Caco-2 (cell line): ENCODE data around the gene PDIK1L. TPM values are rescaled to one million over a fixed set of nuclear protein-coding genes. Genes with fewer than 3 reads are reported as not detected.
A peak's percentile ranks its signal among the peaks of the same experiment; 100 is the strongest.

ENCODE experiments used
- Bru-seq: library from RNA; stranded (reverse); fragments of 400-500 nt; gene quantifications from one replicate; lab custom pipeline; 2021; lab: Mats Ljungman, UMichigan
- BruChase-seq, 2 experiments: library from RNA; stranded (reverse); fragments of 400-500 nt; gene quantifications; one replicate each; lab custom pipeline; 2021; lab: Mats Ljungman, UMichigan
- BruUV-seq: library from RNA; stranded (reverse); fragments of 400-500 nt; replicated peaks from 2 replicates; lab custom pipeline; 2021; lab: Mats Ljungman, UMichigan
- CTCF ChIA-PET: fragments of 300-600 bp; sonication (Branson Sonifier 250); formaldehyde crosslinking; loops from one replicate; lab custom pipeline; 2022; ENCODE audit warnings: antibody characterized with exemption; lab: Charles Lee
- POLR2A ChIA-PET: fragments of 300-600 bp; sonication (Branson Sonifier 250); formaldehyde crosslinking; loops from one replicate; lab custom pipeline; 2022; ENCODE audit warnings: antibody characterized with exemption; lab: Charles Lee
- DNase-seq, 2 experiments: peaks; one replicate each; pipeline versions ENCODE4 v3.0.0 to v3.0.0-alpha.2; 2020 to 2022
- H3K27me3 ChIP-seq: replicated peaks from 2 replicates; pipeline ENCODE4 v1.6.0; 2011; ENCODE audit warnings: low read length; ENCODE audit not compliant: control insufficient read depth, insufficient read depth
- H3K36me3 ChIP-seq: 2 replicates; pipeline ENCODE4 v1.5.1; 2011; ENCODE audit warnings: low read length; ENCODE audit not compliant: control insufficient read depth, insufficient read depth
- H3K4me1 ChIP-seq: fragments of 250-450 bp; sonication (Bioruptor Pico); 2 replicates; pipeline ENCODE4 v1.5.1; 2020; ENCODE audit warnings: mild to moderate bottlenecking
- H3K4me3 ChIP-seq: 2 replicates; pipeline ENCODE4 v1.5.1; 2011; ENCODE audit warnings: low read depth, mild to moderate bottlenecking, control low read depth, low read length
- H3K9me3 ChIP-seq: fragments of 250-450 bp; sonication (Bioruptor Pico); 2 replicates; pipeline ENCODE4 v1.5.1; 2020; ENCODE audit warnings: mild to moderate bottlenecking, moderate library complexity
- H3K27ac Mint-ChIP-seq: one replicate; pipeline ENCODE4 v1.8.0; 2022; ENCODE audit warnings: mixed read lengths; ENCODE audit not compliant: unreplicated experiment
- H3K27me3 Mint-ChIP-seq: one replicate; pipeline ENCODE4 v1.8.0; 2022; ENCODE audit warnings: mixed read lengths; ENCODE audit not compliant: insufficient read depth, unreplicated experiment
- H3K36me3 Mint-ChIP-seq: one replicate; pipeline ENCODE4 v1.8.0; 2022; ENCODE audit warnings: mild to moderate bottlenecking, mixed read lengths; ENCODE audit not compliant: insufficient read depth, unreplicated experiment
- H3K4me1 Mint-ChIP-seq: one replicate; pipeline ENCODE4 v1.8.0; 2022; ENCODE audit warnings: low read depth, mixed read lengths; ENCODE audit not compliant: unreplicated experiment
- H3K4me3 Mint-ChIP-seq: one replicate; pipeline ENCODE4 v1.8.0; 2022; ENCODE audit warnings: mild to moderate bottlenecking, moderate library complexity, mixed read lengths; ENCODE audit not compliant: unreplicated experiment
- H3K9me3 Mint-ChIP-seq: one replicate; pipeline ENCODE4 v1.8.0; 2022; ENCODE audit warnings: mixed read lengths; ENCODE audit not compliant: unreplicated experiment
- CTCF ChIP-seq, 2 experiments: fragments of 200-600 bp in 1 of 2; IDR thresholded peaks; 1 replicate in 1 of 2; 2 replicates in 1 of 2; pipeline versions ENCODE4 v1.5.1 to v1.8.0; 2011 to 2022; ENCODE audit warnings: antibody characterized with exemption in 1 of 2, control low read depth in 1 of 2, inconsistent platforms in 1 of 2, low read depth in 1 of 2, low read length in 1 of 2, mild to moderate bottlenecking in 1 of 2, moderate library complexity in 1 of 2; ENCODE audit not compliant: insufficient read depth in 1 of 2, severe bottlenecking in 1 of 2, unreplicated experiment in 1 of 2
- intact Hi-C: fragments of 100-400 bp; cut with micrococcal nuclease; formaldehyde crosslinking; loops from one replicate; pipeline ENCODE4 v1.10.0; 2022; ENCODE audit not compliant: unreplicated experiment
- long read RNA-seq: library from polyadenylated mRNA; stranded (forward); transcript quantifications from one replicate; pipeline ENCODE4 v2.0.0, GENCODE V29; 2022
- total RNA-seq: library from RNA; stranded (reverse); gene quantifications from 2 replicates; pipeline ENCODE4 v1.2.3, GENCODE V29; 2022

The PDIK1L gene
- total RNA-seq (5.5 and 6.0 TPM in 2 replicates), Bru-seq, nascent RNA (percentile 72 among the genes with signal in this experiment), BruChase-seq, experiment 1, labeled RNA remaining after a 2-hour chase (percentile 67 among the genes with signal in this experiment), BruChase-seq, experiment 2, labeled RNA remaining after a 6-hour chase (percentile 55 among the genes with signal in this experiment)
- long read RNA-seq, full-length matches to known transcripts = 9 of 9 reads
- long read RNA-seq, partial matches to known transcripts = 0 of 9 reads
- long read RNA-seq, other reads (novel, unspliced or antisense) = 0 of 9 reads

- Histone ChIP-seq H3K9me3 (no peaks in the 10 kb centered on the region), H3K36me3 (no peaks in the 10 kb centered on the region), H3K27me3 (no peaks in the 10 kb centered on the region), H3K4me3 (peak within 1 kb of the TSS; percentile 97), H3K4me1 (no peaks in the 10 kb centered on the region; the same call in 1 of the 2 replicates)
- ChIA-PET POLR2A (interaction anchor here (0.6 kb wide), 1 partner anchor 178 kb away, joined by 3 read pairs; no protein-coding TSS in a partner anchor), CTCF (interaction anchor here (0.6 to 2.0 kb wide), 4 partner anchors 10 to 253 kb away, joined by 3 to 7 read pairs (median 3); no protein-coding TSS in a partner anchor)
- no peaks in the 10 kb centered on the region for H3K9me3 Mint-ChIP-seq
- DNase-seq = peak; percentile 91 to 93
- peak within 1 kb of the TSS; percentile 76 for H3K27ac Mint-ChIP-seq
- intact Hi-C loops = no loop called here
- BruUV-seq = no TSS peak
- TF ChIP-seq CTCF (IDR thresholded peaks at IDR 0.05; ENCODE audit: insufficient read depth in 1 of 2, low read depth in 1 of 2, low read length in 1 of 2, severe bottlenecking in 1 of 2, unreplicated experiment in 1 of 2) = no peak
- H3K27me3 Mint-ChIP-seq = no peaks in the 10 kb centered on the region
- no peaks in the 10 kb centered on the region for H3K4me1 Mint-ChIP-seq
- H3K4me3 Mint-ChIP-seq = peak within 1 kb of the TSS; percentile 90
- peaks cover 4% of the 10 kb centered on the region for H3K36me3 Mint-ChIP-seq
Measured at GRCh38 chr1:26111530-26112406, at the start of gene PDIK1L. TSS of gene PDIK1L (plus strand) at chr1:26111824. CDS start at chr1:26114309, 2,485 bp downstream.

- no peak for DNase-seq
- ChIA-PET POLR2A (no interaction called here), CTCF (no interaction called here)
- Histone ChIP-seq H3K9me3 (no peaks in the 10 kb centered on the region), H3K36me3 (no peaks in the 10 kb centered on the region), H3K4me1 (0 out of 2 replicates have a peak, but pooled peaks cover 9% of the 10 kb centered on the region), H3K27me3 (no peaks in the 10 kb centered on the region), H3K4me3 (no peak overlapping the region)
- Mint-ChIP-seq H3K27me3 (no peaks in the 10 kb centered on the region), H3K27ac (no peak overlapping the region), H3K9me3 (no peaks in the 10 kb centered on the region), H3K4me1 (peaks cover 19% of the 10 kb centered on the region), H3K4me3 (no peak overlapping the region), H3K36me3 (no peaks in the 10 kb centered on the region)
- no TSS peak for BruUV-seq
- no peak for TF ChIP-seq CTCF (IDR thresholded peaks at IDR 0.05; ENCODE audit: insufficient read depth in 1 of 2, low read depth in 1 of 2, low read length in 1 of 2, severe bottlenecking in 1 of 2, unreplicated experiment in 1 of 2)
- intact Hi-C loops = no loop called here
Measured at GRCh38 chr1:26064553-26064952, 47.1 kb upstream of the PDIK1L start.

- H3K36me3 Mint-ChIP-seq = no peaks in the 10 kb centered on the region
- H3K9me3 Mint-ChIP-seq = no peaks in the 10 kb centered on the region
- peaks cover 13% of the 10 kb centered on the region for H3K4me1 Mint-ChIP-seq
- Histone ChIP-seq H3K36me3 (no peaks in the 10 kb centered on the region), H3K4me1 (0 out of 2 replicates have a peak, but pooled peaks cover 9% of the 10 kb centered on the region), H3K9me3 (no peaks in the 10 kb centered on the region), H3K27me3 (no peaks in the 10 kb centered on the region), H3K4me3 (no peak overlapping the region)
- no peak overlapping the region for H3K4me3 Mint-ChIP-seq
- ChIA-PET POLR2A (interaction anchor here (0.5 kb wide), 1 partner anchor 696 kb away, joined by 3 read pairs; no protein-coding TSS in a partner anchor), CTCF (interaction anchor here (0.7 to 1.0 kb wide), 2 partner anchors 12 to 28 kb away, joined by 3 read pairs; no protein-coding TSS in a partner anchor)
- no peak overlapping the region for H3K27ac Mint-ChIP-seq
- intact Hi-C loops = no loop called here
- no peaks in the 10 kb centered on the region for H3K27me3 Mint-ChIP-seq
- DNase-seq = no peak
- TF ChIP-seq CTCF (IDR thresholded peaks at IDR 0.05; ENCODE audit: insufficient read depth in 1 of 2, low read depth in 1 of 2, low read length in 1 of 2, severe bottlenecking in 1 of 2, unreplicated experiment in 1 of 2) = no peak
- no TSS peak for BruUV-seq
Measured at GRCh38 chr1:26066160-26066559, 45.5 kb upstream of the PDIK1L start.
